Erythroblast (primary cell): ENCODE measurements around the gene NCAPD3.

Source experiments
- GATA1 ChIP-seq: IDR thresholded peaks from 2 replicates; pipeline ENCODE4 v1.6.1; 2011; ENCODE audit warnings: low read depth, mild to moderate bottlenecking, control low read depth, low read length, moderate library complexity
- POLR2A ChIP-seq: IDR thresholded peaks from 2 replicates; pipeline ENCODE4 v1.6.1; 2011; ENCODE audit warnings: mild to moderate bottlenecking, low read length

DNA sequence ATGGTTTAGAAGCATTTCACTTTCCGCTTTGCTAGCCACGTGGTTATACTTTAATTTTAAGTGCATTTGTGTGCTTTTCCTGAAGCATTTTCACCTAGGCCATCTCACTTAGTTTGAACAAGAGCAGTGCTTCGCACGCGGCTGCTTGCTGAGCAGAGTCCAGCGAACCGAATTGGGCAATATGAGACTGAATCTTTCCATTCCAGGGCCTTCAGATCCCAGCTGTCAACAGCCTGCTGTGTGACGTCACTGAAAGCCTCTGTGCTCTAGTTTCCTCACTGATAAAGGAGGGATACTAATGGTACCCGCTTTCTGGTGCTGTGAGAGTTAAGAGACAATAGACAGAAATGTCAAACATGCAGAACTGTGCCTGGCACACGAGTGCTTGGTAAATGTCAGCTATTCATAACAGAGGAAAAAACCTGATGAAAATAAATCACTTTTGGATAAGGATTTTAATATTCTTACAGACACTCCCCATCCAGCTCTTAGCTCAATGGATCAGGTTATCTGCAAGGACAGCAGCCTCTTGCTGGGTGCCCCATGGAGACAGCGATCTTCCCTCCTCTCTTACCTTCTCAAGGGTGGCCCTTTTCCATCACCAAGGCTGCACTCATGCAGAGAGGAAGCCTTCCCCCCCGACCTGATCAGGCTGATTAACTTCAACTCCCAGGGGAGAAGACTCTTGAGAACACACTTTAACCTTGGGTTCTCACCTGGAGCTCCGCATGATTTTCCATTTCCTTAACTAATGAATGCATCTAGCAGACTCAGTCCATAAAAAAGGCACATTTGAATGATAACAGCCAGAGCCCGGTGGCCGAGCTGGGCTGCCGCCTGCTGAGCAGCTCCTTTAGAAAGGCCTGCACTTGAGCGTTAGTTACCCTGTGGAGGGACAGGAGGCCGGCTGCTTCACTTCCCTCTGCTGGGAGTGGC, 48.9 kb upstream of the NCAPD3 start:
- TF ChIP-seq POLR2A (no peak), GATA1 (no peak)
